ENCODE results near the gene MED10.

The MED10 gene

GRCh38 chr5:6377905-6378765, at the start of gene MED10:
Gene MED10, minus strand, starts transcription at chr5:6378547. Its CDS starts 64 bp downstream, at chr5:6378483.
- DNase-seq = peak; percentile 80 to 93 (median 90)

- DNase-seq = no peak
These were observed 49.3 kb upstream of the MED10 start for GRCh38 chr5:6427694-6428093.

- no peak for DNase-seq
These were observed 46.4 kb upstream of the MED10 start for GRCh38 chr5:6424700-6425099.

- DNase-seq = no peak
These were observed 45.8 kb upstream of the MED10 start for GRCh38 chr5:6424110-6424659.

GRCh38 chr5:6423327-6424109, 45.2 kb upstream of the MED10 start:
- no peak for DNase-seq

GRCh38 chr5:6419340-6419852, 41.0 kb upstream of the MED10 start:
- DNase-seq = no peak

GRCh38 chr5:6418679-6419276, 40.4 kb upstream of the MED10 start:
- no peak for DNase-seq

GRCh38 chr5:6417657-6418056, 39.3 kb upstream of the MED10 start:
- no peak for DNase-seq

- no peak for DNase-seq
These were observed 34.5 kb upstream of the MED10 start for GRCh38 chr5:6412811-6413210.

GRCh38 chr5:6411141-6411540, 32.8 kb upstream of the MED10 start:
- no peak for DNase-seq

GRCh38 chr5:6410421-6410820, 32.1 kb upstream of the MED10 start:
- DNase-seq = no peak

- no peak for DNase-seq
These were observed 30.5 kb upstream of the MED10 start for GRCh38 chr5:6408627-6409446.

- no peak for DNase-seq
These were observed 29.9 kb upstream of the MED10 start for GRCh38 chr5:6408260-6408596.

GRCh38 chr5:6407558-6408259, 29.4 kb upstream of the MED10 start:
- no peak for DNase-seq

- DNase-seq = no peak
These were observed 27.2 kb upstream of the MED10 start for GRCh38 chr5:6405591-6405990.

- DNase-seq = no peak
These were observed 25.8 kb upstream of the MED10 start for GRCh38 chr5:6404129-6404528.

GRCh38 chr5:6403416-6403815, 25.1 kb upstream of the MED10 start:
- DNase-seq = no peak

GRCh38 chr5:6402939-6403338, 24.6 kb upstream of the MED10 start:
- no peak for DNase-seq

GRCh38 chr5:6401410-6401809, 23.1 kb upstream of the MED10 start:
- no peak for DNase-seq

- DNase-seq = no peak
These were observed 21.9 kb upstream of the MED10 start for GRCh38 chr5:6399980-6400910.
